Activated CD4-positive, CD25-positive, alpha-beta regulatory T cell treated with anti-CD3 and anti-CD28 coated beads, Interleukin-2, amount 50 U/mL, for 16 hours (primary cell): ENCODE data around the gene FAP.
A peak's percentile ranks its signal among the peaks of the same experiment; 100 is the strongest.

Experiments
- DNase-seq: peaks from one replicate; pipeline ENCODE4 v3.0.0-alpha.2; 2020; ENCODE audit warnings: low read depth, low spot score

The FAP gene

DNA sequence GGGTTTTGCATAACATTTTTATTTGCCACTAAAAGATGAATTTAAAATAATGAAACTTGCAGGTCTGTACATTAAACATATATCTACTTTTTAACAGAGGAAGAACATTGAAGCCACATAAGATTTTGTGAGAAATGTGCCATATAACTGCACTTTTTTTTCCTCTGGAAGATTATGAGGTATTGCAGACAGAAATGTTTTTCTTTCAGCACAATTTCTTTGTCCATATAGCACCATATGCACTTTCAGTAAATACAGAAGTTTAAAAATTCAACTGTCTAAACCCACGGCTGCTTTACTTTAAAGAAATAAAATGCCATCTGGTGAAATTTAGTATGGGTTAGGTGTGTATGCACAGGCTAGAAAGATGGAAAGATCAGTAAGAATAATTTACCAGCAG lies 470 bp upstream of the FAP start:
- no peak for DNase-seq

DNA sequence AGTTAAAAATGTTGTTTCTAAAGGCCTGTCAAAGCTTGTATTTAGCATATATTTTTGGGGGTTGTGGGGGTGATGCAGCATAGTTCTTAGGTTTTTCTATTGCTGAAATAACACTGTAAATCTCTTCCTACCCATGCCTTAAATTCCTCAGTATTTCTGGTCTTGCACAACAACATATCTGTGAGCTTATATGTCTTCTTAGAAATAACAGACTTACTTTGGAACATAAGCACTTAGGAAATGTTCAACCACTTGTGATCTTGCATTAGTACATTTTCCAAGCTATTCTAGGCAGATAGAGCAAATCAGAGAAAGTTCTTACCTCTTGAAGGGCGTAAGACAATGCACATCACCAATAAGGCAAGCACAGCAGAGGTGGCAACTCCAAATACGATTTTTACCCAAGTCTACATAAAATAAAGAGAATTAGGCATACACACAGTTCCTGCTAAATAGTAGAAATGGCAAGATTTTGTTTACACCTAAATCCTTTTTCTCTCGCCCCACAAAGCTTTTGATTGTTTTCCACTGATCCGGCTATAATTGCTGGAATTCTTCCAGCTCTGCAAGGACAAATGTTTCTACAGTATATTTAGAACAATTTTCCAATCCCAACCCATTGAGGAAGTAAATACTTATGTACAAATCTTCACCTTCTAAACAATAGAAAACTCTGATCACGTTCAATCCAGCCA lies 512 bp downstream of the FAP start:
- DNase-seq, result no peak

DNA sequence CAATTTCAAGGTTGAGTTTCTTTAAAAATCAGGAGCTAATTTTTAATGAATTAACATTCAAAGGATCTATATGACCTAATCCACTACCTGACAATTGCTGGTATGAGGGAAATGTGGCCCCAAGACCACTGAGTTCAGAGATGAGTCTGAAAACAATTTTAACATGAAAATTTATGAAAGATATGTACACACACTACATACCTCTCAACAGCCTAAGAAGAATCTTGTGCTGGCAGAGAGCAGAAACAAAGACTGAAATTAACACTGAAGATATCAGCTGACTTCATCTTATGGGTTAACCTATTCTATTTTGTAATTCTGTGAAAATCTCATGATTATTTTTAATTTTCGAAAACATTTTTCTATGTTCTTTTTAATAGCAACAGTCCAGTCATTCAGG lies 1.7 kb downstream of the FAP start:
- DNase-seq, result no peak

DNA sequence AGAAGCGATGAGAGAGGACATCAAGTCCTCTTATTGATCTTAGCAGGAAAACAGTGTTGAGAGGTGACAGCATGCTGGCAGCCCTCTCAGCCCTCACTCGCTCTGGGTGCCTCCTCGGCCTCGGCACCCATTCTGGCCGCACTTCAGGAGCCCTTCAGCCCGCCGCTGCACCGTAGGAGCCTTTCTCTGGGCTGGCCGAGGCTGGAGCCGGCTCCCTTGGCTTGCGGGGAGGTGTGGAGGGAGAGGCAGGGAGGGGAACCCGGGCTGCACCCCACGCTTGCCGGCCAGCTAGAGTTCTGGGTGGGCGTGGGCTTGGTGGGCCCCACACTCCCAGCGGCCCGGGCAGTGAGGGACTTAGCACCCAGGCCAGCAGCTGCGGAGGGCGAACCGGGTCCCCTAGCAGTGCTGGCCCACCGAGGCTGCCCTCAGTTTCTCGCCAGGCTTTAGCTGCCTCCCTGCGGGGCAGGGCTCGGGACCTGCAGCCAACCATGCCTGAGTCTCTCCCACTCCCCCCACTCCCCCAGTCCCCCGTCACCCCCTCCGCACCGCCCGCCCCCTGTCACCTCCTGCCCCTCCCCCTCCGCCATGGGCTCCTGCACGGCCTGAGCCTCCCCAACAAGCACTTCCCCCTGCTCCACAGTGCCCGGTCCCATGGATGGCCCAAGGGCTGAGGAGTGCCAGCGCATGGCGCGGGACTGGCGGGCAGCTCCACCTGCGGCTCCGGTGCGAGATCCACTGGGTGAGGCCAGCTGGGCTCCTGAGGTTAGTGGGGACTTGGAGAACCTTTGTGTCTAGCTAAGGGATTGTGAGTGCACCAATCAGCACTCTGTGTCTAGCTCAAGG lies 8.4 kb downstream of the FAP start:
- DNase-seq, result no peak

DNA sequence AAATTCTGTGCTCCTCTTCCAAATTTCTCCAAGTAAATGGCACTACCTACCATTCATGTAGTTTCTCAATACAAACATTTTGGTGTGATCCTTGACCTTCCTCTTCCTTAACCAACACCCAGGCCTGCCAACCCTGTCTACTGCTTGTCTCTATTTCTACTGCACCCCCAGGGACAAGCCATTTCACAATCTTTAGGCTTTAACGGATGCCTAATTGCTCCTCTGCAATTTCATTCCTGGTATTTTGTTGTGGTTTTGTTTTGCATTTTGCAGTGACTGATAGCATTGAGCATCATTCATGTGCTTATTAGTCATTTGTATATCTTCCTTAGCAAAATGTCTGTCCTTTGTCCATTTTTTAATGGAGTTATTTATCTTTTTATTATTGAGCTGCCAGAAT lies 10.0 kb downstream of the FAP start:
- no peak for DNase-seq

DNA sequence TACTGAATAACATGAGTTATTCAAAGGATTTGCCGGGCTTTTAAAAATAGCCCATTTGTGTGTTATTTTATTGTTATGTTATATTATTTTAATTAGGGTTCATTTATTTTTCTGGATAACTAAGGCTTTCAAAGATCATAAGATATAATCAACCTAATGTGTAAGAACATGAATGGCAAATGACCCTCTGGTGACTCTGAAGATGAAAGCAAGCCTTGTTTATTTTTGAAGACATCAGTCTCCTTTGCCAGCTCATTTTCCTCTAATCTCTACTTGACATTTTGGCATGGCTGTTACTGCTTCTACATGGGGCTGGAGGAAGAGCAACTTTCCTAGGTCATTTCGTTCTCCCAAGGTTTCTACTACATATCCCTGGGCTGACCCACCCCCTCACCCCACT lies 10.6 kb downstream of the FAP start:
- DNase-seq, result no peak

DNA sequence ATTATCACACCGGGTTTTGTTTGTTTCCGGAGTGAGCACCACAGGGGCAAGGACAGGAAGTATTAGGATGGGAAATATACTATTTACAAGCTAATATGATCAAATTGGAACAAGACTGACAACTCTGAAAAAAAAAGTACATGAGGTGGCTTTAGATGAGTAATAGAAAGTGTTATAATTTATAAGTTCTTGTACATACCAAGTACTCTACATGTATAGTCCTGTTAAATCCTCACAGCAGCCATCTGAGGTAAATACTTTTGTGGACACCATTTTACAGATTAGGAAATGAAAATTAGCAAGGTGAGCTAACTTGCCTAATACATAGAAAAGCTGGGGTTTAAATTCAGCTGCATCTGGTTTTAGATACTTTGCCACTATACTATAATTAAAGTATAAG lies 11.2 kb downstream of the FAP start:
- no peak for DNase-seq

DNA sequence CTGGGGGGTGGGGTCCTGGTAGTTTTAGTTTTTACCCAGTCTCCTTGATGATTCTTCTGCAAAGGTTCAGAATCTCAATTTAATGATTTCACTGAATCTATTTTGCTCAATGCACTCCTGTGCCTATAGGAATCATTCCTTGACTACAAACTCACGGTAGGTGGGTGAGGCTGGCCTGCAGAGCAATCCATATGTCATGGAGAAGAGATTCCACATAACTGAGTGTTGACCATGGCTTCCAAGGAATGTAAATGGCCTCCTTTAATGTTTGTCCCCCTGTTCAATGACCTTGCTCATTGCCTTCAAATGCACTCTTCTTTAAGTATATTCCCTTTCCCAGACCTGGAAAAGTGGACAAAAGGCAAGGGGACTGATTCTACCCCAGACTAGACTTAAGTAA lies 12.5 kb downstream of the FAP start:
- DNase-seq, result no peak

DNA sequence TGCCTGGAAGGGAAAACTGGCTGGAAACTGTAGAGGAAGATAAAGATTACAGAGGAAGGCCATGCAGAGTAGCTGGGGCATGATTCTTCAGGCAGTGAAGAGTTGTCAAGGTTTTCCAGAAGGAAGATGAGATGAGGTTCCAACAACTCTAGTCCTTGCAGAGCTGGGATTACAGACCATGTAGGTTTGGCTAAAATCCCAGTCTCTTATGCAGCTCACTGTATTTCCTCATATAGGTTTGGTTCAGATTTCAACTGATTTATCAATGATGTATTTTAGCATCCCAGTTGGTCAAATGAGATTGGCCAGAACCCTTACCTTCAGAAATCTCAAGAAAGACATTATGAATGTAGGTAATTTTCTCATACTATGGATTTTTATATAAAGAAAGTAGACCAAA lies 16.4 kb downstream of the FAP start:
- no peak for DNase-seq

DNA sequence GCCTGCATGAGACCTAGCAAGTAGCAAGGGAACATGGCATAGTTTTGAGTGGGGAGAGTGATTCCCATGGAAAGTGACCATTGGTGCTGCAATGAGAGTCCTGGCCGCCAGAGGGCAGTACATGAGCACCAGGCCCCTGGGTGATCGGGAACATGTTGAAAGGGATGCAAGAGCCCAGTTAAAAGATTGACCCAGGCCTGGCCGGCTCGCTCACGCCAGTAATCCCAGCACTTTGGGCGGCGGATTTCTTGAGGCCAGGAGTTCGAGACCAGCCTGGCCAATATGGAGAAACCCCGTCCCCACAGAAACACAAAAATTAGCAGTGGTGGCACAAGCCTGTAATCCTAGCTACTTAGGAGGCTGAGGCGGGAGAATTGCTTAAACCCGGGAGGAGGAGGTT lies 22.2 kb downstream of the FAP start:
- DNase-seq, result peak; percentile 37

DNA sequence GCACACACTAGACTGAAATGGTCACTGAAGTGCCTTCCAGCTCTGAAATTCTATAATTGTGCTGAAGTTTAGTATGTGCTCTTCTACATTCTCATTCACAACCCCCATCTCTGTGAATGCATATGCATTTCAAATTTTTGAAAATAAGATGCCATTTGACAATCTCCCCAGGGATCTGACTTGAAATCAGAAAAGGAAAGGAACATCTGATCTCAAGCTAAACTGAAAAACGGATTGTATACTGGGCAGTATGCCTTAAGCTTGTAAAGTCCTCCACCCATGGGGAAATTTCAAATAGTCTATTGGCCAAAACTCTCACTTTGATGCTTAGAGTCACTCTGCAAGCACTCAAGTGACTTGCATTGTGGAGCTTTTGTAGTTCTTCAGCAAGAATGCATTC lies 22.9 kb downstream of the FAP start:
- DNase-seq, result no peak

DNA sequence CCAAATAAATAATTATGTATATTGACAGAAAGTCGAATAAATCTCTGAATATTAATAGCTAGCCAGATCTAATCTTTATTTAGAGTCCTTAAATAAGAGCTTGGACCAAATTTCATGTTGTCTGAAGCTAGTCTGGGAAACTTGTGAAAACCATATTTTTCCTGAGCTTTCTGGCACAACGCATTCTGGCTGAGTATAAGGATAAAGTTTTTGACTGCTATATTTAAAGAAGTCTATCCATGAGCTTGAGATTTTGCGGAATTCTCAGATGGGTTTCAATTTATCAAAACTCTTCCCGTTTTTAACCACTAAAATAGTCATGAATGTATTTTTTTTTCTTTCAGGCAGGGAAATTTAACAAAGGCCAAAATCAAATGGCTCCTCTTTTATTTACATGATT lies 23.8 kb downstream of the FAP start:
- no peak for DNase-seq

DNA sequence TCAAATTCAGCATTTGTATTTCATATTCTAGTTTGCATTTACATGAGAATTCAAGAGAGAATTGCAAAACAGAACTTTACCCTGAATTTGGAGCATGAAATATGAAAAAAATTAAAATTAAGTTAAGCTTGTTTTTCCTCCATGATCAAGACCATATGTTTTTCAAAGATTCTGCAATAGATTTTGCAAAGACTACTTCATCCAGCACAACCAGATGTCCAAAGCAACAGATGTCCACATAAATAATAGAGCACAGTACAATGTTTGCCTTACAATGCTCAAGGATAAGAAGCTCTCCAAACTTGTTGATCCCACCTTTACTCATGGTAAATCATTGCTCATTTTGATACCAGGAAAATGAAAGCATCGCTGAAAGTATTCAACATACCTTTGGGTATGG lies 25.6 kb downstream of the FAP start:
- no peak for DNase-seq

DNA sequence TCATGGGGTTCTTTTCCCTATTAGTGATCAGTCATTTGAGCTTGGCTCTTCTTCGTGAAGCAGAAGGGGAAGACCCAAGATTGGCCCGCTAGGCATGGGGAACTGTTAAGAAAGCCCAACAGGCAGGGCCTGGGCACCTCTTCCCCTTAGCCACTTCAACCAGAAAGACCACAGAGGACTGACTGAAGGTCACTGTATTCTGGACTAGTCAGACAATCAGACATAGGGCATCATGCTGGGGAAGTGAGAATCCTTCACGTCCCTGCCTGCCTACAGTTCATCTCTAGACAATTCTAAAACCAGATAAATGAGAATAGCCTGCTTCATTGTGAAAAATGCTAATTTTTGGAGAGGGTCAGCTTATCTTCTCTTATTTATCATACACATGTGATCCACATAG lies 28.1 kb downstream of the FAP start:
- DNase-seq, result no peak

DNA sequence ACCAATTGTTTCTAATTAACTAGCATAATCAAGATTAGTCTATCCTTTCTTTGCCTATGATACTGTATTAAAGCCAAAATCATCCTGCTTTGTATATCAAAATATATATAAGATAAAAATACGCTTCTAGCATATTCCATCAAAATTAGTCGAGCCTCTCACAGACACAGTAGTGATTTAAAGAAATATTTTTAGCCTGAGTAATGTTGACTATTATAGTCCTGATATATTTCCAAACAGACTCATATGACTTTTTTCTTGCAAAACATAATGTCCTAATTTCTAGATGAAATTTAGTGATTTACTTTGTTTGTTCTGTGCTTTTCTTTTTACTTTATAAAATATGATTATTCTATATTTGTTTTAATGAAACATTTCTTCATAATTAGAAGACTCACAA lies 30.9 kb downstream of the FAP start:
- no peak for DNase-seq

DNA sequence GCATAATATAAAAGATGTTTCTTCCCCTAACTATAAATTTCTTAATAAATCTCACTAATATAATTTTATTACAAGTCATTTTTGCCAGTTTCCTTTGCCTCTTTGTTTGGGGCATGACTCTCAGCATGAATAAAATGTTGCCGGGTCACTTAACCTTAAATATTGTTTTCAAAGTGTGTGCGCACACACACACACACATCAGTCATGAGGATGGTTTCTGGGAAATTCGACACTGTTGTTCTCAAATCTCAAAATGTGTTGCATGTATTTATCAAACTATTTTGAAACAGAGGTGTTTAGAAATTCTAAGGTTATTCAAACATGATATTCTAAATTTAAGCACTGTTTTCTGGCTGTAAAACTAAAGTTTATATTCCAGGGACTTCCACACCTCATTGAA lies 31.5 kb downstream of the FAP start:
- no peak for DNase-seq

DNA sequence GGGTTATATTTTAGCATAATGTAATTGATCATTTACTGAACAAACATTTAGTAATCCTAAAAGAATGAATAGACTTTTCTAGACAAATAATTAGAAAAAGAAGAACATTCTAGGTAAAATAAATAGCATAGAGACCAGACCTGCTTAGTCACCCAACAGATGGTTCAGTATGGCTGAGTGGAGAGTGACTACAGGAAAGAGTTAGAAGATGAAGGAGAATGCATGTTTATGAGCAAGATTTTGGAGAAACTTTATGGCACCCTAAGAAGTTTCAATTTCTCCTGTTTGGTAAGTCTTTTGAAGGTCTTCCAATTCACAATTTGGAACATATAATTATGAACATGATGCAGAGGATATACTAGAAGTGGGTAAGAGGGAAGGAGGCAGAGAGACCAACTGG lies 32.9 kb downstream of the FAP start:
- no peak for DNase-seq

DNA sequence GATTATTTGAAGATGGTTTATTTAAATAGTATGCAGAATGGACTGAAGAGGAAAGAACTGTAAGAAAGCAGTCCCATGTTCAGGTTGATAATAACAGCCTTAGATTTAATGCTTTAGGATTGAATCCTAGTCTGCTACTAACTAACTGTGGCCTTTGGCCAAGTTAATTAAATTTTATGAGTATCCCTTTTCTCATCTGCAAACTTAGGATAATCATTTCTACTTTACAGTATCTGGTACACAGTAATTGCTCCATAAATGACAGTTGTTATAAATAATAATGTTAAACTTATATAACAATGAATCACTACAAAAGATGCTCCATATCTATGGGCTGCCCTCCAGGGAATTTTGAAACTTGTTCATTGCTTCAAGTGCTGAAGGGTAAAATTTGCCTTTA lies 41.0 kb downstream of the FAP start:
- DNase-seq, result no peak

DNA sequence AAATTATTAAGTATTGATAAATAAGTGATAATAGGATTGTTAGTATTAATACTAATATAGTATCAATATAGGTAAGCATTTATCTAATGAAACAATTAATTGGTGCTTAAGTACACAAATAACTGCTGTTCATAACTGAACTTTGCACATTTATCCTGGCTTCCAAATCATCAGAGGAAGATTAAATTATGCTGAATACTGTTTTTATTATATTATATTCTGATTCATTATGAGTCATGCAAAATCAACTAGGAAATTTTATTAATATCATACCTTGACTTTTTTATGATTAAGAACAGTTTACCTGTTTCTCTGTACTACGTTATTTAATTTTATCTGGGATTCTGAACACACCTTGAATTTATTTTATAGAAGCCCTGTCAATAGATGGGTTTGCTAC lies 42.6 kb downstream of the FAP start:
- no peak for DNase-seq

DNA sequence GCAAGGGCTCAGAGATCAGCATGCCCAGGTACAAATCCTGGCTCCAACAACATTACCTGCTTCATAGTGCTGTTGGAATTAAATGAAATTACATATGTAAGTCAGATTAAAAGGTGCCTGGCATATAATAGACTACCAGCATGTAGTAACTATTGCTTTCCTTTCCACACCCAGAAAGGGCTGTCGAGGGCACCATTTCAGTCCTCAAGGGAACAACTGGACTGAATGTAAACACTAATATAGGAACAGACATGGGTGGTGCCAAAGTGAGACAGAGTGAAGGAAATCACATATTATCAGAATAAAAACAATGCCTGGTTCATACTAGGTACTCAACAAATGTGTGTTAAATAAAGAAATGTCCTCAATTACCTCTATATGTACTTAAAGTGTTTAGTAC lies 43.3 kb downstream of the FAP start:
- no peak for DNase-seq

DNA sequence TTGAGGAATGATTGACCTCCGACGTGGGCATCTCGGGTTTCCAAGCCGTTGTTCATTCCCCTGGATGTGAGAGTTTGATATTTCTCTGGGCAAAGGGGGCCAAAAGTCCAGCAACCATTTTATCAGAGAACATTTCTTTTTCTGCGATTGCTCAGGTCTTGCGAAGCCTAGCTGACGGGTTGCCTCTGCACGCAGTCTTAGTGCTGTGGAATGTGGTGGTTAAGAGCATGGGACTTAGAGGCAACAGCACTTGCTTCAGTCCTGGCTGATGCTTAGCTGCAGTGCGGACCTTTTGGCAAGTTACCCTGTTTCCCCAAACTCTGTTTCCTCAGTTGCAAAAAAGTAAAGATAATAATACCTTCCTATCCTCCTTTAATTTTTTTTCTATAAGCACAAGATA lies 45.0 kb downstream of the FAP start:
- DNase-seq, result no peak

DNA sequence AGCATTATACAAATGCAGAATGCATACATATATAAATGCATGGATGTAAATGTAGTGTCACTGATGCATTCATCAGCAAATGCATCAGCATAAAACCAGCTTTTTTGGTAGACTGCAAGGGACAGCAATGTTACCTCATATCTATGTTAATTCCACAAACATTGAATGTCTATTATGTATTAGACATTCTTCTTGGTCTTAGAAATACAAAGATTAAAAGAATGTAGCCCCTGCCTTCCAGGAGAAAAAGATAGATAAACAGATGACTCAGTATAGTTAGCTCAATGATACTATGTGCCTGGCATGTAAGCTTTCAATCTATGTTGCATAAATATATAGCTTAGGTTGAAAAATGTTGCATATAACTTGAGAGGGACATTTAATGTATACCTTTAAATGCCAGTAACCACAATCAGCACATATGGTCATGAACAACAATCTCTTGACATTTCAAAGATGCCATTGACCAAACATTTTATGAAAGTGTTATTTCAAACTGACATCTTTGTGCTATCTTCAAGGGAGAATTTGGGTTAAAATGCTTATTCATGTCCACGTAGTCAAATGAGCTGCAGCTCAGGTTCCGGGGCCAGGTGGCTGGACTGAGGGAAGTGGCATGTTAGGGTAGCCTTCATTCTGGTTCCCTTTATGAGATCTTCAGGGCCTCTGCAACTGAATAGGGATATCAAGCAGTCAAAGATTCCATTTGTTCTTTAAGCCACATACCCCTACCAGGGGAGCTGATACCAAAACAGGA lies 46.0 kb downstream of the FAP start:
- no peak for DNase-seq

DNA sequence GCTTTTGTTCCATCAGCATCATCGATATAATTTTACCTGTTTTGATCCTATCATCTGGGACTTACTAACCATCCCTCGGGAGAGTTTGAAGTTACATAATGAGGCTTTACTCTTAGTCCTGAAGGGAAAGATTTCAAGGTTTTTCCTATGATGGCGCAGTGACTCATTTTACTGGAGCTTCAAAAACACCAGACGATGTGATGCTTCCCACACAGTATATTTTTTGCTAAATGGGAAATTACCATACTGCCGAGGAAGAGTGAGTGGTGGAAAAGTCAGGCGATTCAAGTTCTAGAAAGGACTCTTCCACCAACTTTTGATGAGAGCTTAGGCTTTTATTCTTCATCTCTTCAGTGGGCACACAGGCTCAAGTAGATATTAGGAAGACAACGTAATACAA lies 46.6 kb downstream of the FAP start:
- no peak for DNase-seq
